A549 (cell line): Measurements from ENCODE around the gene ZBTB4. TPM values are rescaled to one million over a fixed set of nuclear protein-coding genes. Genes with fewer than 3 reads are reported as not detected.

Experiments
- ATAC-seq, 2 experiments: fragments of 200-7000 bp in 1 of 2; fragments of >200 bp in 1 of 2; cut with Nextera tagmentation in 1 of 2; cut with Tn5 transposase in 1 of 2; 3 replicates each; pipeline versions ENCODE4 v1.8.0 to v1.9.1; 2018 to 2020; ENCODE audit warnings: mild to moderate bottlenecking in 1 of 2, moderate library complexity in 1 of 2
- CTCF ChIA-PET: fragments of 300-600 bp; sonication (Branson Sonifier 250); formaldehyde crosslinking; extraction: SDS; loops from one replicate; lab custom pipeline; 2021; ENCODE audit warnings: antibody characterized with exemption, inconsistent platforms; lab: Yijun Ruan, JAX
- POLR2A ChIA-PET: fragments of 350-600 bp; formaldehyde crosslinking; extraction: SDS; loops from one replicate; lab custom pipeline; 2021; ENCODE audit warnings: antibody characterized with exemption, inconsistent platforms; lab: Yijun Ruan, JAX
- DNase-seq, 2 experiments: peaks; one replicate each; pipeline versions ENCODE4 v3.0.0 to v3.0.0-alpha.2; 2011 to 2016; ENCODE audit warnings: low read depth in 1 of 2, low spot score in 1 of 2
- FAIRE-seq: peaks from 2 replicates; lab custom pipeline; 2011; peaks lifted over from hg19 to GRCh38; lab: Jason Lieb, UNC
- H3K27ac ChIP-seq, 2 experiments: fragments of >200 bp; sonication (Bioruptor Twin); formaldehyde crosslinking; 3 replicates each; pipeline ENCODE4 v1.5.1; 2016 to 2017
- H3K4me1 ChIP-seq: fragments of >200 bp; sonication (Bioruptor Twin); formaldehyde crosslinking; 3 replicates; pipeline ENCODE4 v1.6.1; 2016
- H3K4me2 ChIP-seq: fragments of >200 bp; sonication (Bioruptor Twin); formaldehyde crosslinking; 3 replicates; pipeline ENCODE4 v1.6.1; 2016
- H3K4me3 ChIP-seq: fragments of >200 bp; sonication (Bioruptor Twin); formaldehyde crosslinking; 3 replicates; pipeline ENCODE4 v1.5.1; 2016
- H3K9me3 ChIP-seq: fragments of >200 bp; sonication (Bioruptor Twin); formaldehyde crosslinking; 3 replicates; pipeline ENCODE4 v1.6.1; 2016
- ATOH8 ChIP-seq: fragments of 250-450 bp; sonication (Bioruptor Pico); IDR thresholded peaks from 2 replicates; pipeline ENCODE4 v1.5.0; 2020; ENCODE audit warnings: low read depth, mild to moderate bottlenecking, moderate library complexity
- CBX2 ChIP-seq: fragments of 200-600 bp; sonication (generic); IDR thresholded peaks from 2 replicates; pipeline ENCODE4 v1.6.1; 2016; ENCODE audit warnings: low read depth, mild to moderate bottlenecking, borderline replicate concordance
- CBX8 ChIP-seq: fragments of 200-600 bp; sonication (generic); IDR thresholded peaks from 2 replicates; pipeline ENCODE4 v1.6.1; 2016
- CEBPB ChIP-seq, 2 experiments: fragments of >200 bp in 1 of 2; sonication (Bioruptor Twin) in 1 of 2; formaldehyde crosslinking in 1 of 2; IDR thresholded peaks; 2 replicates each; pipeline ENCODE4 v1.6.1; 2012 to 2016
- CHD4 ChIP-seq: fragments of 200-600 bp; sonication (generic); IDR thresholded peaks from 2 replicates; pipeline ENCODE4 v1.6.1; 2016; ENCODE audit warnings: antibody characterized with exemption, mild to moderate bottlenecking, borderline replicate concordance
- EHMT2 ChIP-seq: fragments of 200-600 bp; sonication (generic); IDR thresholded peaks from 2 replicates; pipeline ENCODE4 v1.6.1; 2016; ENCODE audit warnings: antibody characterized with exemption, low read depth, mild to moderate bottlenecking, moderate library complexity
- EP300 ChIP-seq, 2 experiments: fragments of >200 bp; sonication (Bioruptor Twin); formaldehyde crosslinking; IDR thresholded peaks; 2 replicates in 1 of 2; 3 replicates in 1 of 2; pipeline ENCODE4 v1.6.1; 2016 to 2017
- ESRRA ChIP-seq: fragments of 150-350 bp; IDR thresholded peaks from 2 replicates; pipeline ENCODE4 v1.6.1; 2014; ENCODE audit warnings: mild to moderate bottlenecking, low read length, borderline replicate concordance
- FOSL2 ChIP-seq, 2 experiments: fragments of 450-650 bp in 1 of 2; fragments of >200 bp in 1 of 2; sonication (Bioruptor Twin) in 1 of 2; formaldehyde crosslinking; IDR thresholded peaks; 2 replicates each; pipeline versions ENCODE4 v1.5.0 to v1.6.1; 2016 to 2020; ENCODE audit warnings: mild to moderate bottlenecking in 1 of 2, moderate library complexity in 1 of 2
- FOXS1 ChIP-seq: fragments of 250-450 bp; sonication (Bioruptor Pico); IDR thresholded peaks from 2 replicates; pipeline ENCODE4 v1.5.0; 2020; ENCODE audit warnings: mild to moderate bottlenecking, moderate library complexity
- GATA3 ChIP-seq: IDR thresholded peaks from 2 replicates; pipeline ENCODE4 v1.6.1; 2012; ENCODE audit warnings: borderline replicate concordance
- HDAC2 ChIP-seq: fragments of 200-600 bp; sonication (generic); IDR thresholded peaks from 2 replicates; pipeline ENCODE4 v1.6.1; 2016
- HES2 ChIP-seq: fragments of >200 bp; sonication (Bioruptor Twin); formaldehyde crosslinking; IDR thresholded peaks from 2 replicates; pipeline ENCODE4 v1.6.1; 2016
- HEYL ChIP-seq: fragments of 250-450 bp; sonication (Bioruptor Pico); IDR thresholded peaks from 2 replicates; pipeline ENCODE4 v1.8.0; 2021; ENCODE audit warnings: mild to moderate bottlenecking, moderate library complexity
- JUNB ChIP-seq: fragments of >200 bp; sonication (Bioruptor Twin); formaldehyde crosslinking; IDR thresholded peaks from 2 replicates; pipeline ENCODE4 v1.6.1; 2016
- NPAS2 ChIP-seq: fragments of 250-450 bp; sonication (Bioruptor Pico); IDR thresholded peaks from 2 replicates; pipeline ENCODE4 v1.8.0; 2022; ENCODE audit warnings: mild to moderate bottlenecking, moderate library complexity, borderline replicate concordance
- RARB ChIP-seq: fragments of 250-450 bp; sonication (Bioruptor Pico); IDR thresholded peaks from 2 replicates; pipeline ENCODE4 v1.8.0; 2021; ENCODE audit warnings: mild to moderate bottlenecking, moderate library complexity
- RNF2 ChIP-seq: fragments of 200-600 bp; sonication (generic); IDR thresholded peaks from 2 replicates; pipeline ENCODE4 v1.6.1; 2016; ENCODE audit warnings: low read depth, mild to moderate bottlenecking, antibody characterized with exemption, moderate library complexity, borderline replicate concordance
- SMC3 ChIP-seq: fragments of >200 bp; sonication (Bioruptor Twin); formaldehyde crosslinking; IDR thresholded peaks from 3 replicates; pipeline ENCODE4 v1.6.1; 2018; ENCODE audit warnings: inconsistent platforms
- TP53 ChIP-seq: fragments of 250-450 bp; sonication (Bioruptor Pico); IDR thresholded peaks from 2 replicates; pipeline ENCODE4 v1.5.0; 2021; ENCODE audit warnings: mild to moderate bottlenecking, moderate library complexity
- ZFP36 ChIP-seq: fragments of 450-650 bp; IDR thresholded peaks from 2 replicates; pipeline ENCODE4 v1.6.1; 2014; ENCODE audit warnings: borderline replicate concordance; ENCODE audit not compliant: partially characterized antibody
- ZSCAN20 ChIP-seq: fragments of 250-450 bp; sonication (Bioruptor Pico); IDR thresholded peaks from 2 replicates; pipeline ENCODE4 v1.8.0; 2022; ENCODE audit warnings: mild to moderate bottlenecking, moderate library complexity
- WGBS: methylation state at CpG from one replicate; pipeline ENCODE4 v1.1.6; 2017; ENCODE audit errors: missing lambda C conversion rate; 5-methylcytosine and 5-hydroxymethylcytosine counted together
- polyA plus RNA-seq, 4 experiments: library from polyadenylated mRNA; depleted of rRNA in 3 of 4; stranded (reverse); fragments of >200 nt; fragmentation: RNase III in 1 of 4; extraction: RNeasy Plus Mini Kit Qiagen cat#74134 plus additional on column Dnase treatment in 1 of 4; gene quantifications; 2 replicates in 3 of 4; 3 replicates in 1 of 4; pipeline ENCODE4 v1.2.3, GENCODE V29; 2011 to 2017
- TF ChIP-seq, protein P1 (sequence below): fragments of >200 bp; sonication (Bioruptor Twin); formaldehyde crosslinking; IDR thresholded peaks from 3 replicates; pipeline ENCODE4 v1.6.1; 2016
- TF ChIP-seq, protein P2 (sequence below): fragments of >200 bp; sonication (Bioruptor Twin); formaldehyde crosslinking; IDR thresholded peaks from 3 replicates; pipeline ENCODE4 v1.5.1; 2016
- TF ChIP-seq, protein P3 (sequence below): IDR thresholded peaks from 2 replicates; pipeline ENCODE4 v1.6.1; 2012; ENCODE audit warnings: low read depth, borderline replicate concordance
- TF ChIP-seq, protein P4 (sequence below): IDR thresholded peaks from 2 replicates; pipeline ENCODE4 v1.6.1; 2012

The ZBTB4 gene
- polyA plus RNA-seq, 2 of the 4 experiments (the other 2 are of a cell fraction) = 14.4 to 28.2 TPM

DNA sequence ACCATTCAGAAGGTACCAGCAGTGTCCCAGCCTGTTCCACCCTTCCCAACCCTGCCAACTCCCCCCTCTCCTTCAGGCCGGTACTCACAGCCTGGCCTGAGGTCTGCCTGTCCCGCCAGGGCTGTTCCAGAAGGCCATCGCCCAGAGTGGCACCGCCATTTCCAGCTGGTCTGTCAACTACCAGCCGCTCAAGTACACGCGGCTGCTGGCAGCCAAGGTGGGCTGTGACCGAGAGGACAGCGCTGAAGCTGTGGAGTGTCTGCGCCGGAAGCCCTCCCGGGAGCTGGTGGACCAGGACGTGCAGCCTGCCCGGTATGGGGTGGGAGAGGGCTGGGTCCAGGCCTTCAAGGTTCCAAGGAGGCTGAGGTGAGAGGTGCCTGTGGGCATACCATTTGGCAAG, 64.6 kb downstream of the ZBTB4 start (continued):
- no peak for TF ChIP-seq CBX2

DNA sequence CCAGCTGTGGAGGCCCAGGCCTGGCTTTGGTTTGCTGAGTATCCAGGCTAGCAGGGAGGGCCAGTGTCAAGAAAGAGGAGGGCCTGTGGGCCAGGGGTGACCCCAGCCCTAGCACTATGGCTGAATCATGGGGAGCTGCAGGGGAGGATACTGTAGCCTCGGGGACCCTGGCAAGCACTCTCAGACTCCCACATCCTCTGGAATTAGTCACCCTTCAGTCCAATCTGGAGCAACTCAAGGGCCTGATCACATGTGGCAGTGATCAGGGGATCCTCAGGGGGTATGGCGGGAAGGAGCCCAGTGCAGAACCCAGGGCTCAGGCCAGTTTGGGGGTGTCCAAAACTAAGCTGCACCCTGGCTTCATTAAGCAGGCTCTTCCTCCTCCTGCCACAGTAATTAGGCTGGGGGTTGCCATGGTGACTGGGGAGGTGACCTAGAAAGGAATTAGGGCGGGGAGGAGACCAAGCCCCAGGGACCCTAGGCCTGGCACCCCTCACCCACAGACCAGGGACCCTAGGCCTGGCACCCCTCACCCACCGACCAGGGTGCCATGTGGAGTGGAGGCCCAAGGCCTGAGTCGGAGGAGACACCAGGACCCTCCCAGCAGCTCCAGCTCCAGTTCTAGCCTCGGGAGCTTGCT, 66.0 kb downstream of the ZBTB4 start:
- CTCF ChIA-PET = interaction anchor here (0.6 to 1.6 kb wide), 6 partner anchors 11 to 502 kb away, joined by 3 to 7 read pairs (median 4); no protein-coding TSS in a partner anchor
- no peak for FAIRE-seq

GRCh38 chr17:7411427-7411750, 68.0 kb downstream of the ZBTB4 start:
- POLR2A ChIA-PET = no interaction called here
- Histone ChIP-seq H3K27ac (no peak overlapping the region), H3K9me3 (no peaks in the 10 kb centered on the region), H3K4me3 (no peak overlapping the region), H3K4me2 (no peak overlapping the region), H3K4me1 (0 out of 3 replicates have a peak, but pooled peaks cover 3% of the 10 kb centered on the region)
- CTCF ChIA-PET = interaction anchor here (0.6 to 3.4 kb wide), 9 partner anchors 8 to 149 kb away, joined by 3 to 20 read pairs (median 4); partner anchors contain the start of gene SPEM1
- DNase-seq = no peak
- 90% methylated on average over 7 of the region's 8 CpGs for WGBS
- no peak for FAIRE-seq
- no peak for ATAC-seq
- TF ChIP-seq ZSCAN20 (CRISPR knock-in tag) = no peak
- no peak for TF ChIP-seq FOSL2 (IDR thresholded peaks at IDR 0.05)
- no peak for TF ChIP-seq FOSL2 (CRISPR knock-in tag; IDR thresholded peaks at IDR 0.05)
- TF ChIP-seq, protein P1, sequence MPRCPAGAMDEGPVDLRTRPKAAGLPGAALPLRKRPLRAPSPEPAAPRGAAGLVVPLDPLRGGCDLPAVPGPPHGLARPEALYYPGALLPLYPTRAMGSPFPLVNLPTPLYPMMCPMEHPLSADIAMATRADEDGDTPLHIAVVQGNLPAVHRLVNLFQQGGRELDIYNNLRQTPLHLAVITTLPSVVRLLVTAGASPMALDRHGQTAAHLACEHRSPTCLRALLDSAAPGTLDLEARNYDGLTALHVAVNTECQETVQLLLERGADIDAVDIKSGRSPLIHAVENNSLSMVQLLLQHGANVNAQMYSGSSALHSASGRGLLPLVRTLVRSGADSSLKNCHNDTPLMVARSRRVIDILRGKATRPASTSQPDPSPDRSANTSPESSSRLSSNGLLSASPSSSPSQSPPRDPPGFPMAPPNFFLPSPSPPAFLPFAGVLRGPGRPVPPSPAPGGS = no peak
- TF ChIP-seq, protein P2, sequence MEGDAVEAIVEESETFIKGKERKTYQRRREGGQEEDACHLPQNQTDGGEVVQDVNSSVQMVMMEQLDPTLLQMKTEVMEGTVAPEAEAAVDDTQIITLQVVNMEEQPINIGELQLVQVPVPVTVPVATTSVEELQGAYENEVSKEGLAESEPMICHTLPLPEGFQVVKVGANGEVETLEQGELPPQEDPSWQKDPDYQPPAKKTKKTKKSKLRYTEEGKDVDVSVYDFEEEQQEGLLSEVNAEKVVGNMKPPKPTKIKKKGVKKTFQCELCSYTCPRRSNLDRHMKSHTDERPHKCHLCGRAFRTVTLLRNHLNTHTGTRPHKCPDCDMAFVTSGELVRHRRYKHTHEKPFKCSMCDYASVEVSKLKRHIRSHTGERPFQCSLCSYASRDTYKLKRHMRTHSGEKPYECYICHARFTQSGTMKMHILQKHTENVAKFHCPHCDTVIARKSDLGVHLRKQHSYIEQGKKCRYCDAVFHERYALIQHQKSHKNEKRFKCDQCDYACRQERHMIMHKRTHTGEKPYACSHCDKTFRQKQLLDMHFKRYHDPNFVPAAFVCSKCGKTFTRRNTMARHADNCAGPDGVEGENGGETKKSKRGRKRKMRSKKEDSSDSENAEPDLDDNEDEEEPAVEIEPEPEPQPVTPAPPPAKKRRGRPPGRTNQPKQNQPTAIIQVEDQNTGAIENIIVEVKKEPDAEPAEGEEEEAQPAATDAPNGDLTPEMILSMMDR = no peak
- TF ChIP-seq HDAC2 = no peak
- TF ChIP-seq ZFP36 = no peak
- no peak for TF ChIP-seq CBX8
- no peak for TF ChIP-seq EP300 (IDR thresholded peaks at IDR 0.05)
- TF ChIP-seq, protein P3, sequence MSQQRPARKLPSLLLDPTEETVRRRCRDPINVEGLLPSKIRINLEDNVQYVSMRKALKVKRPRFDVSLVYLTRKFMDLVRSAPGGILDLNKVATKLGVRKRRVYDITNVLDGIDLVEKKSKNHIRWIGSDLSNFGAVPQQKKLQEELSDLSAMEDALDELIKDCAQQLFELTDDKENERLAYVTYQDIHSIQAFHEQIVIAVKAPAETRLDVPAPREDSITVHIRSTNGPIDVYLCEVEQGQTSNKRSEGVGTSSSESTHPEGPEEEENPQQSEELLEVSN = no peak
- TF ChIP-seq, protein P4, sequence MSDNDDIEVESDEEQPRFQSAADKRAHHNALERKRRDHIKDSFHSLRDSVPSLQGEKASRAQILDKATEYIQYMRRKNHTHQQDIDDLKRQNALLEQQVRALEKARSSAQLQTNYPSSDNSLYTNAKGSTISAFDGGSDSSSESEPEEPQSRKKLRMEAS = no peak
- no peak for TF ChIP-seq ESRRA
- no peak for TF ChIP-seq JUNB
- no peak for TF ChIP-seq HEYL
- TF ChIP-seq RARB (CRISPR knock-in tag) = no peak
- TF ChIP-seq ATOH8 (CRISPR knock-in tag) = no peak

More for the DNA sequence above, 66.0 kb downstream of the ZBTB4 start:
- H3K9me3 ChIP-seq = no peaks in the 10 kb centered on the region
- H3K4me2 ChIP-seq = no peak overlapping the region
- H3K4me1 ChIP-seq = 0 out of 3 replicates have a peak, but pooled peaks cover 3% of the 10 kb centered on the region
- no peak overlapping the region for H3K27ac ChIP-seq
- POLR2A ChIA-PET = no interaction called here
- 73% methylated on average over 6 of the region's 6 CpGs for WGBS
- H3K4me3 ChIP-seq = no peak overlapping the region
- TF ChIP-seq, protein P4 = no peak
- TF ChIP-seq CEBPB (IDR thresholded peaks at IDR 0.05) (no peak), FOXS1 (CRISPR knock-in tag) (no peak), RNF2 (no peak), EP300 (IDR thresholded peaks at IDR 0.05) (no peak), TP53 (CRISPR knock-in tag) (no peak), CBX8 (no peak), CHD4 (no peak), HES2 (no peak), CBX2 (no peak), GATA3 (no peak), SMC3 (no peak), JUNB (no peak), NPAS2 (CRISPR knock-in tag) (no peak), ZSCAN20 (CRISPR knock-in tag) (no peak), EHMT2 (no peak)
- ATAC-seq (no peak), DNase-seq (no peak)
